ENCODE results near the gene RCSD1. TPM values are rescaled to one million over a fixed set of nuclear protein-coding genes. Genes with fewer than 3 reads are reported as not detected.

Gene RCSD1
- total RNA-seq, 1 experiment from 2014 or later, result not detected

- POLR2A ChIA-PET (ENCODE audit: low non-redundant PET), result no interaction called here
Observed at GRCh38 chr1:167681451-167682098, 51.5 kb downstream of the RCSD1 start.

DNA sequence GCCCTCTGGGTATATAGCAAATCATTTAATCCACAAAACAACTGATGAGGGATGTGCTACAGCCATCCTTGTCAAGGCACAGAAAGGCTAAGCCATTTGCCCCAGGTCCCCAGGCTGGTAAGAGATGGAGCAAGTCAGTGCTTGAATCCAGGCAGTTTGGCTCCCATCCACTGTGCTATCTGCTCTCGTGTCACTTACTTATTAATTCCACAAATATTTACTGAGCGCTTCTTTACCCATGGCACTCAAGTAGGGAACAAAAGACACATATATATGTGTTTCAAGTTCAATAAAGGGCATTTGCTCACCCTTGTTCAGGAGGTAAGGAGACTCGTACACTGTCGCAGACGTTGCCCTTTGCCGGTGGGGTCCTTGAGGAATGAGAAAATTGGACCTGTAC, 53.2 kb downstream of the RCSD1 start:
- Histone ChIP-seq H3K36me3 (ENCODE audit: insufficient read depth, low read length, poor library complexity, severe bottlenecking) (no peaks in the 10 kb centered on the region), H3K9me3 (ENCODE audit: low read depth, low read length, poor library complexity, severe bottlenecking) (no peaks in the 10 kb centered on the region), H3K4me1 (ENCODE audit: insufficient read depth, low read length, poor library complexity, severe bottlenecking) (no peaks in the 10 kb centered on the region), H3K4me3 (ENCODE audit: low read depth, low read length, poor library complexity, severe bottlenecking) (no peak overlapping the region), H3K27me3 (replicated peaks; ENCODE audit: insufficient read depth, low read depth, low read length, poor library complexity) (no peaks in the 10 kb centered on the region), H3K27ac (ENCODE audit: low read depth, low read length, poor library complexity, severe bottlenecking) (no peak overlapping the region)
- POLR2A ChIA-PET (ENCODE audit: low non-redundant PET), result no interaction called here
- no peak for TF ChIP-seq EZH2 (IDR thresholded peaks at IDR 0.05; ENCODE audit: borderline replicate concordance, low read depth, low read length, poor library complexity, severe bottlenecking)
- no peak for TF ChIP-seq CTCF (conservative IDR thresholded peaks at IDR 0.05; ENCODE audit: low read depth, low read length)
- no TSS peak for BruUV-seq (replicated peaks)
- CTCF ChIA-PET, result no interaction called here
- DNase-seq (ENCODE audit: low spot score), result no peak
- intact Hi-C loops (cut with micrococcal nuclease; ENCODE audit: unreplicated experiment), result loop anchor here (10.0 kb wide), 1 partner anchor 618 kb away; no protein-coding TSS in a partner anchor

More at GRCh38 chr1:167681451-167682098, 51.5 kb downstream of the RCSD1 start:
- H3K4me1 ChIP-seq (ENCODE audit: insufficient read depth, low read length, poor library complexity, severe bottlenecking), result no peaks in the 10 kb centered on the region
- H3K27ac ChIP-seq (ENCODE audit: low read depth, low read length, poor library complexity, severe bottlenecking), result no peak overlapping the region
- no peaks in the 10 kb centered on the region for H3K36me3 ChIP-seq (ENCODE audit: insufficient read depth, low read length, poor library complexity, severe bottlenecking)
- no peak for TF ChIP-seq EZH2 (IDR thresholded peaks at IDR 0.05; ENCODE audit: borderline replicate concordance, low read depth, low read length, poor library complexity, severe bottlenecking)
- CTCF ChIA-PET, result no interaction called here
- no peaks in the 10 kb centered on the region for H3K27me3 ChIP-seq (replicated peaks; ENCODE audit: insufficient read depth, low read depth, low read length, poor library complexity)
- no TSS peak for BruUV-seq (replicated peaks)
- intact Hi-C loops (cut with micrococcal nuclease; ENCODE audit: unreplicated experiment), result loop anchor here (10.0 kb wide), 1 partner anchor 617 kb away; no protein-coding TSS in a partner anchor
- H3K9me3 ChIP-seq (ENCODE audit: low read depth, low read length, poor library complexity, severe bottlenecking), result no peaks in the 10 kb centered on the region
- no peak overlapping the region for H3K4me3 ChIP-seq (ENCODE audit: low read depth, low read length, poor library complexity, severe bottlenecking)
- no peak for DNase-seq (ENCODE audit: low spot score)

- no TSS peak for BruUV-seq (replicated peaks)
- Histone ChIP-seq H3K4me3 (ENCODE audit: low read depth, low read length, poor library complexity, severe bottlenecking) (no peak overlapping the region), H3K27me3 (replicated peaks; ENCODE audit: insufficient read depth, low read depth, low read length, poor library complexity) (no peaks in the 10 kb centered on the region), H3K9me3 (ENCODE audit: low read depth, low read length, poor library complexity, severe bottlenecking) (no peaks in the 10 kb centered on the region), H3K4me1 (ENCODE audit: insufficient read depth, low read length, poor library complexity, severe bottlenecking) (no peaks in the 10 kb centered on the region), H3K27ac (ENCODE audit: low read depth, low read length, poor library complexity, severe bottlenecking) (no peak overlapping the region), H3K36me3 (ENCODE audit: insufficient read depth, low read length, poor library complexity, severe bottlenecking) (no peaks in the 10 kb centered on the region)
- ChIA-PET POLR2A (ENCODE audit: low non-redundant PET) (no interaction called here), CTCF (no interaction called here)
- intact Hi-C loops (cut with micrococcal nuclease; ENCODE audit: unreplicated experiment), result loop anchor here (10.0 kb wide), 1 partner anchor 619 kb away; no protein-coding TSS in a partner anchor
- no peak for DNase-seq (ENCODE audit: low spot score)
- TF ChIP-seq EZH2 (IDR thresholded peaks at IDR 0.05; ENCODE audit: borderline replicate concordance, low read depth, low read length, poor library complexity, severe bottlenecking) (no peak), CTCF (conservative IDR thresholded peaks at IDR 0.05; ENCODE audit: low read depth, low read length) (no peak)
Observed at GRCh38 chr1:167683641-167684502, 53.8 kb downstream of the RCSD1 start.

Measured in A673 (cell line).